ENCODE measurements around the gene USP40.

Gene USP40

DNA sequence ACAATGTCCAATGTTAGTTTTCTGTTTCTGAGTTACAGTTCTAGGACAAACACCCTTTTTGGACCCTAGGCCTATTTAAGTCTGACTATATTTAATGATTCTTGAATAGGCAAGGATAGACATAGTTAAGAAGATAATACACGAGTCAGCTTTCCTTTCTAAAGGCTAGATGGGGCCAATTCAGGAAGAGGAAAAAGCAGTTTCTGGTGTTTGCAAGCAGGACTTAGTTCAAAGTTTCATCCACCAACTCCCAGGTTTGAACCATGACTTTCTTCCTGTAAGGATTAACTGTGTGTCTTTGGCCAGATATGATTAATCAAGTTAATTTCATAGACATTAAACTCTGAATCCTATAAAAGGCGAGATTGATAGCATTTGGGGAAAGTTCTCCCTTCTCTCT, 66.7 kb downstream of the USP40 start:
- H3K27me3 ChIP-seq = no peaks in the 10 kb centered on the region
- TF ChIP-seq, protein P1, sequence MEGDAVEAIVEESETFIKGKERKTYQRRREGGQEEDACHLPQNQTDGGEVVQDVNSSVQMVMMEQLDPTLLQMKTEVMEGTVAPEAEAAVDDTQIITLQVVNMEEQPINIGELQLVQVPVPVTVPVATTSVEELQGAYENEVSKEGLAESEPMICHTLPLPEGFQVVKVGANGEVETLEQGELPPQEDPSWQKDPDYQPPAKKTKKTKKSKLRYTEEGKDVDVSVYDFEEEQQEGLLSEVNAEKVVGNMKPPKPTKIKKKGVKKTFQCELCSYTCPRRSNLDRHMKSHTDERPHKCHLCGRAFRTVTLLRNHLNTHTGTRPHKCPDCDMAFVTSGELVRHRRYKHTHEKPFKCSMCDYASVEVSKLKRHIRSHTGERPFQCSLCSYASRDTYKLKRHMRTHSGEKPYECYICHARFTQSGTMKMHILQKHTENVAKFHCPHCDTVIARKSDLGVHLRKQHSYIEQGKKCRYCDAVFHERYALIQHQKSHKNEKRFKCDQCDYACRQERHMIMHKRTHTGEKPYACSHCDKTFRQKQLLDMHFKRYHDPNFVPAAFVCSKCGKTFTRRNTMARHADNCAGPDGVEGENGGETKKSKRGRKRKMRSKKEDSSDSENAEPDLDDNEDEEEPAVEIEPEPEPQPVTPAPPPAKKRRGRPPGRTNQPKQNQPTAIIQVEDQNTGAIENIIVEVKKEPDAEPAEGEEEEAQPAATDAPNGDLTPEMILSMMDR (IDR thresholded peaks at IDR 0.05) = no peak
- no peaks in the 10 kb centered on the region for H3K9me3 ChIP-seq
- H3K4me1 ChIP-seq (ENCODE audit: control insufficient read depth in 1 of 2, insufficient read depth in 1 of 2, low read depth in 1 of 2, low read length in 1 of 2) = no peaks in the 10 kb centered on the region
- no peak overlapping the region for H3K27ac ChIP-seq
- H3K36me3 ChIP-seq = no peaks in the 10 kb centered on the region
- no peak overlapping the region for H3K4me3 ChIP-seq (ENCODE audit: low read depth in 1 of 2, low read length in 1 of 2)

DNA sequence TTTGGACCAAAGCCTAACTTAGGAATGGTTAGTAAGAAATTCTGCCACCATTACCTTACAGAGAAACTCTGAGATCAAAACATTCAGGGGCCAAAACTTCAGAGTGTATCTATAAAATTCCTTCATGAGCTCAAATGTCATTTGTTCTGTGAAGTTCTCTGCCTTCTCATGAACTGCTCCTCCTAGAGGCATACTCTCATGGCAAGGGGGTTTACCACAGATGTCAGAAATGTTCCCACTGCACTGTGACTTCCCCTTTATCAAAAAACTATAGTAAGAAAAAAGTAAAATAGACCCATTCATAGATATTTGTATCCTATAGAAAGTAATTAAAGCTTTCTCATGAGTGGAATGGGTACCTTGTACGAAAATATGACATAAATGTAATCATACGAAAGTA, 68.5 kb downstream of the USP40 start:
- Histone ChIP-seq H3K4me1 (ENCODE audit: control insufficient read depth in 1 of 2, insufficient read depth in 1 of 2, low read depth in 1 of 2, low read length in 1 of 2) (no peaks in the 10 kb centered on the region), H3K27ac (no peak overlapping the region), H3K36me3 (no peaks in the 10 kb centered on the region), H3K27me3 (no peaks in the 10 kb centered on the region), H3K4me3 (ENCODE audit: low read depth in 1 of 2, low read length in 1 of 2) (no peak overlapping the region), H3K9me3 (no peaks in the 10 kb centered on the region)
- TF ChIP-seq, protein P1 (IDR thresholded peaks at IDR 0.05) = no peak

DNA sequence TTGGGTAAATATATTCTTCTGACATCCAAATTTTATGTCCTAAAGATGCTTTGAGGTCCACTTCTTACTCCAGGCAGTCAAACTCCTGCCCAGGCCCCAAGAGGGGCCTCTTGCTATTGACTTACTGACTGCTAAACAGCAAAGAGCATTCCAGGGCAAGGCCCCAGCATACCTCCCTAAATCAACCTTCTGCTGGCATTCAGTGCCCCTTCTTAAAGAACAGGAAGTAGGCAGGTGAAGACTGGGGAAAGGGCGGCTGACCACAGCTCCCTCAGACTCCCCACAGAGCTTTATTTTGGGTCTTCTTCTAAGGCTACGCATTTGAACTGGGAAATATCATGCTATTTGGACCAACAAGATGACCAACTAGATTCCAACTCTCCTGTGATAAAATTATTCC, 68.9 kb downstream of the USP40 start:
- H3K27me3 ChIP-seq = no peaks in the 10 kb centered on the region
- no peaks in the 10 kb centered on the region for H3K36me3 ChIP-seq
- no peaks in the 10 kb centered on the region for H3K4me1 ChIP-seq (ENCODE audit: control insufficient read depth in 1 of 2, insufficient read depth in 1 of 2, low read depth in 1 of 2, low read length in 1 of 2)
- no peaks in the 10 kb centered on the region for H3K9me3 ChIP-seq
- no peak overlapping the region for H3K27ac ChIP-seq
- TF ChIP-seq, protein P1 (IDR thresholded peaks at IDR 0.05) = no peak
- no peak overlapping the region for H3K4me3 ChIP-seq (ENCODE audit: low read depth in 1 of 2, low read length in 1 of 2)

DNA sequence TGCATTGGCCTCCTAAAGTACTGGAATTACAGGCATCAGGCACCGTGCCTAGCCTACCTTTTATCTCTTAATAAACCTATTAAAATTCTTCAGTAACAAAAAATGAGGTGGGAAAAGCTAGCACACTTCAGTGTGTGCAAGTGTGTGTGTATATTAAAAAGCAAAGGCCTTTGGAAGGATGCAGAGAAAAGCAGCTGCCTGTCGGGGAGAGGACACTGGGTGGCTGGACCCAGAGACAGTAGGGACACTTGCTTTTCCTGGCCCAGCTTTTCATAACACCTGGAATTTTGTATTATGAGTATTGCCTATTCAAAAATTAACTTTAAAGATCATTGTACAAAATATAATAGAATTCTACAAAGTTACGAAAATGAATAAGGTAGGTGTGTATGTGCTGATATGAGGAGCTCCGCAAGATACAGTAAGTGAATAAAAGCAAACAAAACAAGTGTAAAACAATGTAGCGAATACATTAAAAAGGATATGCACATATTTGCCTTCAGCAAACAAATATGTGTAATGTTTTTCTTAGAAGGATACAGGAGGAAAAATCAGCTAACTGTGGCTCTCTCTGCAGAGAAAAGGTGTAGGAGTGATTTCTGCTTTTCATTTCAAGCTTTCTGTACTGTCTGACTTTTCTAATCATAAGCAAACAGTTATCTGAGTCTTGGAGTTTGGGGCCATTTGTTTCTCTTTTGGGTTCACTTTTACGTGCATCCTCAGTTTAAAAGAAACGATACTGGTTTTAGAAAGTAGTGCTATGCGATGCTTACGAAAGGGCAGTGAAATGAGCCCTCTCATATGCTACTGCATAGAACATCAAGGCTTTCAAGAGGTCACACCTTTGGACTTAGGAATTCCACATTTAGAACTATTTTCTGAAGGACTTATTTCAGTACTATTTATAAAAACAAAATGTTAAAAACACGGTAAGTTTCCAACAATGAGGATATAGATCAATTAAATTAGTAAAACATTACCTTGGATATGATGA, 70.8 kb downstream of the USP40 start:
- Histone ChIP-seq H3K27ac (no peak overlapping the region), H3K9me3 (no peaks in the 10 kb centered on the region), H3K27me3 (no peaks in the 10 kb centered on the region), H3K36me3 (no peaks in the 10 kb centered on the region), H3K4me1 (ENCODE audit: control insufficient read depth in 1 of 2, insufficient read depth in 1 of 2, low read depth in 1 of 2, low read length in 1 of 2) (no peaks in the 10 kb centered on the region), H3K4me3 (ENCODE audit: low read depth in 1 of 2, low read length in 1 of 2) (no peak overlapping the region)
- TF ChIP-seq, protein P1 (IDR thresholded peaks at IDR 0.05) = no peak

DNA sequence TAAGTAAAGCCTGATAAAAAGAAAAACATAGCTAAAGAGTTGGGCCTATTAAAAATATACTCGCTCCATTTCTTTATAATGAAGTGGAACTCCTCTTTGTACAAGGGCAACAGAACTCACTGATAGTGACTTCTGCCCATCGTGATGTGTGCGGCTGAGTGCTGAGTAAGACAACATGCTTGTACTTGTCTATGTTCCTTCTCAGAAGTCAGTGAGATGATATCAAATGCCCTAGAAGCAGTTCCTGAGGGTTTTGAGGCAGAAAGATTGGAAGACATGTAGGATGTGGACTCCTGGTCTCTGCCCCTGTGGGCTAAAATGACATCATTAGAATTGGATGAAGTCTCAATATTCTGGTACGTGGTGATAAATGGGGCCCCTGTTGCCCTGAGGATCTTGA, 73.8 kb downstream of the USP40 start:
- H3K27me3 ChIP-seq = no peaks in the 10 kb centered on the region
- H3K4me1 ChIP-seq (ENCODE audit: control insufficient read depth in 1 of 2, insufficient read depth in 1 of 2, low read depth in 1 of 2, low read length in 1 of 2) = no peaks in the 10 kb centered on the region
- no peak overlapping the region for H3K4me3 ChIP-seq (ENCODE audit: low read depth in 1 of 2, low read length in 1 of 2)
- no peak overlapping the region for H3K27ac ChIP-seq
- no peaks in the 10 kb centered on the region for H3K36me3 ChIP-seq
- TF ChIP-seq, protein P1 (IDR thresholded peaks at IDR 0.05) = no peak
- H3K9me3 ChIP-seq = no peaks in the 10 kb centered on the region

Data from neutrophil (primary cell).